Small intestine (tissue), 7 donors: ENCODE measurements around the gene HNRNPF. TPM values are rescaled to one million over a fixed set of nuclear protein-coding genes. Genes with fewer than 3 reads are reported as not detected.

Source experiments
- DNase-seq, 2 donors: peaks; one replicate each; pipeline versions ENCODE4 v3.0.0 to v3.0.0-alpha.2; 2013
- FAIRE-seq: peaks from 2 replicates; lab custom pipeline; 2012; peaks lifted over from hg19 to GRCh38; lab: Jason Lieb, UNC
- H3K27ac ChIP-seq, 3 donors: one replicate each; pipeline ENCODE4 v1.5.1; 2013; ENCODE audit warnings: low read length in 2 of 3, mild to moderate bottlenecking in 2 of 3, control low read depth in 1 of 3, inconsistent platforms in 1 of 3, low read depth in 1 of 3, moderate library complexity in 1 of 3
- H3K27me3 ChIP-seq, 3 donors: one replicate each; pipeline ENCODE4 v1.6.1; 2013; ENCODE audit warnings: low read length in 3 of 3, inconsistent platforms in 1 of 3; ENCODE audit not compliant: control insufficient read depth in 3 of 3, insufficient read depth in 3 of 3
- H3K36me3 ChIP-seq, 3 donors: one replicate each; pipeline ENCODE4 v1.6.1; 2013; ENCODE audit warnings: low read length in 3 of 3, inconsistent platforms in 1 of 3, low read depth in 1 of 3, mild to moderate bottlenecking in 1 of 3, moderate library complexity in 1 of 3; ENCODE audit not compliant: control insufficient read depth in 3 of 3, insufficient read depth in 2 of 3
- H3K4me1 ChIP-seq, 3 donors: one replicate each; pipeline ENCODE4 v1.6.1; 2013; ENCODE audit warnings: low read length in 2 of 3, inconsistent platforms in 1 of 3, low read depth in 1 of 3, mild to moderate bottlenecking in 1 of 3, moderate library complexity in 1 of 3; ENCODE audit not compliant: control insufficient read depth in 3 of 3, insufficient read depth in 2 of 3
- H3K4me3 ChIP-seq, 3 donors: one replicate each; pipeline ENCODE4 v1.5.1; 2013; ENCODE audit warnings: low read length in 3 of 3, control low read depth in 1 of 3, inconsistent platforms in 1 of 3, low read depth in 1 of 3, mild to moderate bottlenecking in 1 of 3, moderate library complexity in 1 of 3
- H3K9me3 ChIP-seq, 2 donors: one replicate each; pipeline ENCODE4 v1.6.1; 2013; ENCODE audit warnings: low read depth in 1 of 2, low read length in 1 of 2; ENCODE audit not compliant: control insufficient read depth in 2 of 2, insufficient read depth in 1 of 2
- WGBS, 3 donors: extraction: QIAGEN DNeasy Blood & Tissue Kit; methylation state at CpG; one replicate each; pipeline ENCODE4 v1.1.7; 2013; 5-methylcytosine and 5-hydroxymethylcytosine counted together
- polyA plus RNA-seq, 4 donors: library from polyadenylated mRNA; stranded (reverse) in 3 of 4; unstranded in 1 of 4; fragments of 200-250 nt in 3 of 4; fragments of 120-200 nt in 1 of 4; gene quantifications; one replicate each; pipeline versions ENCODE4 v1.2.1 to v1.2.3, GENCODE V29; 2013
- donor health status: healthy with polysubstance abuse.
- donor health status: control.
- donor health status: control.
- donor health status: Bipolar disorder and iron deficiency.
- donor health status: healthy.

The HNRNPF gene
- polyA plus RNA-seq, 4 donors, result 138 to 241 (median 176) TPM

- Histone ChIP-seq H3K36me3 (peaks cover 29 to 63% (median 32%) of the 10 kb centered on the region in 3 donors), H3K27me3 (no peaks in the 10 kb centered on the region), H3K4me3 (no peak overlapping the region), H3K4me1 (peaks cover 2 to 21% (median 13%) of the 10 kb centered on the region in 3 donors), H3K9me3 (no peaks in the 10 kb centered on the region), H3K27ac (peak overlapping the region in 1 of 3 donors; percentile 5)
- DNase-seq, result no peak
- no peak for FAIRE-seq
- WGBS, 3 donors, result 75 to 84% (median 79%) methylated on average over 3 of the region's 3 CpGs
Observed at GRCh38 chr10:43392748-43393147, 16.2 kb downstream of the HNRNPF start.

GRCh38 chr10:43391496-43391895, 17.5 kb downstream of the HNRNPF start:
- Histone ChIP-seq H3K4me3 (no peak overlapping the region), H3K27me3 (no peaks in the 10 kb centered on the region), H3K36me3 (peaks cover 31 to 76% (median 39%) of the 10 kb centered on the region in 3 donors), H3K4me1 (peaks cover 2 to 21% (median 13%) of the 10 kb centered on the region in 3 donors), H3K27ac (peak overlapping the region in 1 of 3 donors; percentile 23), H3K9me3 (no peaks in the 10 kb centered on the region)
- DNase-seq, result peak in 1 of 2 donors; percentile 45
- no peak for FAIRE-seq
- 75 to 83% (median 79%) methylated on average over 6 of the region's 6 CpGs for WGBS, 3 donors

GRCh38 chr10:43390759-43391158, 18.2 kb downstream of the HNRNPF start:
- H3K4me3 ChIP-seq, result no peak overlapping the region
- peaks cover 2 to 21% (median 13%) of the 10 kb centered on the region in 3 donors for H3K4me1 ChIP-seq
- peaks cover 32 to 73% (median 40%) of the 10 kb centered on the region in 3 donors for H3K36me3 ChIP-seq
- H3K27me3 ChIP-seq, result no peaks in the 10 kb centered on the region
- DNase-seq (no peak), FAIRE-seq (no peak)
- H3K27ac ChIP-seq, result no peak overlapping the region
- H3K9me3 ChIP-seq, result no peaks in the 10 kb centered on the region
- WGBS, 3 donors, result 66 to 68% (median 67%) methylated on average over 7 of the region's 7 CpGs

- whole genome bisulfite sequencing, 3 donors, result 65 to 83% (median 78%) methylated on average over 5 of the region's 5 CpGs
Observed at GRCh38 chr10:43390333-43390732, 18.7 kb downstream of the HNRNPF start.

GRCh38 chr10:43389867-43390266, 19.1 kb downstream of the HNRNPF start:
- peaks cover 2 to 18% (median 6%) of the 10 kb centered on the region in 3 donors for H3K4me1 ChIP-seq

More at GRCh38 chr10:43390333-43390732, 18.7 kb downstream of the HNRNPF start:
- DNase-seq, result no peak
- peaks cover 32 to 71% (median 40%) of the 10 kb centered on the region in 3 donors for H3K36me3 ChIP-seq
- peaks cover 2 to 21% (median 11%) of the 10 kb centered on the region in 3 donors for H3K4me1 ChIP-seq
- no peak overlapping the region for H3K27ac ChIP-seq
- H3K27me3 ChIP-seq, result no peaks in the 10 kb centered on the region
- FAIRE-seq, result no peak
- H3K4me3 ChIP-seq, result no peak overlapping the region
- H3K9me3 ChIP-seq, result no peaks in the 10 kb centered on the region

GRCh38 chr10:43387678-43388032, 21.3 kb downstream of the HNRNPF start:
- Histone ChIP-seq H3K4me3 (no peak overlapping the region), H3K9me3 (no peaks in the 10 kb centered on the region), H3K36me3 (peaks cover 17 to 59% (median 28%) of the 10 kb centered on the region in 3 donors), H3K27ac (no peak overlapping the region), H3K27me3 (no peaks in the 10 kb centered on the region), H3K4me1 (peaks cover 0 to 9% (median 0%) of the 10 kb centered on the region in 3 donors)
- FAIRE-seq (no peak), DNase-seq (no peak)
- 65 to 75% (median 68%) methylated on average over 5 of the region's 5 CpGs for WGBS, 3 donors

More at GRCh38 chr10:43389867-43390266, 19.1 kb downstream of the HNRNPF start:
- no peaks in the 10 kb centered on the region for H3K9me3 ChIP-seq
- H3K4me3 ChIP-seq, result no peak overlapping the region
- no peaks in the 10 kb centered on the region for H3K27me3 ChIP-seq
- DNase-seq (no peak), FAIRE-seq (no peak)
- H3K36me3 ChIP-seq, result peaks cover 30 to 71% (median 40%) of the 10 kb centered on the region in 3 donors
- H3K27ac ChIP-seq, result no peak overlapping the region
- WGBS, 3 donors, result 43 to 65% (median 45%) methylated on average over 3 of the region's 3 CpGs

- no peaks in the 10 kb centered on the region for H3K27me3 ChIP-seq
- H3K36me3 ChIP-seq, result peaks cover 17 to 54% (median 28%) of the 10 kb centered on the region in 3 donors
- no peaks in the 10 kb centered on the region for H3K9me3 ChIP-seq
- H3K4me1 ChIP-seq, result peaks cover 0 to 9% (median 0%) of the 10 kb centered on the region in 3 donors
- H3K27ac ChIP-seq, result no peak overlapping the region
- H3K4me3 ChIP-seq, result no peak overlapping the region
- DNase-seq (no peak), FAIRE-seq (no peak)
- 91 to 94% (median 93%) methylated on average over 29 of the region's 29 CpGs for WGBS, 3 donors
Observed at GRCh38 chr10:43386981-43387677, 21.9 kb downstream of the HNRNPF start.

- no peak overlapping the region for H3K4me3 ChIP-seq
- peaks cover 12 to 48% (median 25%) of the 10 kb centered on the region in 3 donors for H3K36me3 ChIP-seq
- 87 to 97% (median 91%) methylated on average over 4 of the region's 4 CpGs for WGBS, 3 donors
- FAIRE-seq (no peak), DNase-seq (no peak)
- H3K27ac ChIP-seq, result no peak overlapping the region
- H3K4me1 ChIP-seq, result peaks cover 0 to 5% (median 0%) of the 10 kb centered on the region in 3 donors
- H3K9me3 ChIP-seq, result no peaks in the 10 kb centered on the region
- H3K27me3 ChIP-seq, result no peaks in the 10 kb centered on the region
Observed at GRCh38 chr10:43386549-43386948, 22.4 kb downstream of the HNRNPF start.
